Ishikawa (cell line): ENCODE results near the gene TCP11.

Experiments used
- CEBPB ChIP-seq: IDR thresholded peaks from 2 replicates; pipeline ENCODE4 v1.6.1; 2012
- CREB1 ChIP-seq: IDR thresholded peaks from 2 replicates; pipeline ENCODE4 v1.6.1; 2012; ENCODE audit warnings: low read depth
- EGR1 ChIP-seq: IDR thresholded peaks from 2 replicates; pipeline ENCODE4 v1.6.1; 2012
- EP300 ChIP-seq: IDR thresholded peaks from 2 replicates; pipeline ENCODE4 v1.6.1; 2012; ENCODE audit warnings: borderline replicate concordance
- FOXM1 ChIP-seq: IDR thresholded peaks from 2 replicates; pipeline ENCODE4 v1.6.1; 2012; ENCODE audit warnings: low read depth, borderline replicate concordance
- MAX ChIP-seq: IDR thresholded peaks from 2 replicates; pipeline ENCODE4 v1.6.1; 2012
- NFIC ChIP-seq: IDR thresholded peaks from 2 replicates; pipeline ENCODE4 v1.6.1; 2012
- RAD21 ChIP-seq: IDR thresholded peaks from 2 replicates; pipeline ENCODE4 v1.6.1; 2012; ENCODE audit warnings: low read depth
- REST ChIP-seq: IDR thresholded peaks from 2 replicates; pipeline ENCODE4 v1.6.1; 2012; ENCODE audit warnings: low read depth, mild to moderate bottlenecking
- TAF1 ChIP-seq: IDR thresholded peaks from 2 replicates; pipeline ENCODE4 v1.6.1; 2012; ENCODE audit warnings: low read depth, mild to moderate bottlenecking
- TCF12 ChIP-seq: IDR thresholded peaks from 2 replicates; pipeline ENCODE4 v1.6.1; 2012; ENCODE audit warnings: low read depth
- TEAD4 ChIP-seq: IDR thresholded peaks from 2 replicates; pipeline ENCODE4 v1.6.1; 2012
- USF1 ChIP-seq: IDR thresholded peaks from 2 replicates; pipeline ENCODE4 v1.6.1; 2012
- YY1 ChIP-seq: IDR thresholded peaks from 2 replicates; pipeline ENCODE4 v1.6.1; 2012; ENCODE audit warnings: low read depth
- ZBTB7A ChIP-seq: IDR thresholded peaks from 2 replicates; pipeline ENCODE4 v1.6.1; 2012; ENCODE audit warnings: low read depth

Gene TCP11

GRCh38 chr6:35081426-35081851, 59.7 kb downstream of the TCP11 start:
- TF ChIP-seq MAX = no peak

GRCh38 chr6:35080821-35081425, 60.2 kb downstream of the TCP11 start:
- TF ChIP-seq NFIC = no peak
- 0 out of 2 replicates have a peak, but pooled peaks have one; percentile 5 for TF ChIP-seq MAX

GRCh38 chr6:35080016-35080680, 61.0 kb downstream of the TCP11 start:
- no peak for TF ChIP-seq TCF12
- TF ChIP-seq YY1 = no peak
- no peak for TF ChIP-seq ZBTB7A
- TF ChIP-seq USF1 = no peak
- no peak for TF ChIP-seq NFIC
- TF ChIP-seq CEBPB = no peak
- TF ChIP-seq RAD21 = no peak
- TF ChIP-seq MAX = no peak
- no peak for TF ChIP-seq EP300
- TF ChIP-seq FOXM1 = no peak
- TF ChIP-seq TEAD4 = no peak

GRCh38 chr6:35079311-35080000, 61.7 kb downstream of the TCP11 start:
- no peak for TF ChIP-seq FOXM1
- no peak for TF ChIP-seq ZBTB7A
- TF ChIP-seq CEBPB = no peak
- no peak for TF ChIP-seq RAD21
- no peak for TF ChIP-seq REST
- TF ChIP-seq CREB1 = no peak
- TF ChIP-seq TAF1 = no peak
- no peak for TF ChIP-seq EP300
- no peak for TF ChIP-seq NFIC
- no peak for TF ChIP-seq TCF12
- TF ChIP-seq YY1 = no peak
- no peak for TF ChIP-seq EGR1
- TF ChIP-seq MAX = no peak
- TF ChIP-seq USF1 = no peak
- TF ChIP-seq TEAD4 = no peak

- no peak for TF ChIP-seq ZBTB7A
- no peak for TF ChIP-seq MAX
- no peak for TF ChIP-seq CREB1
- no peak for TF ChIP-seq USF1
- TF ChIP-seq EGR1 = no peak
- no peak for TF ChIP-seq TCF12
- TF ChIP-seq YY1 = no peak
- no peak for TF ChIP-seq CEBPB
- TF ChIP-seq RAD21 = no peak
- no peak for TF ChIP-seq FOXM1
- no peak for TF ChIP-seq TAF1
- no peak for TF ChIP-seq NFIC
- no peak for TF ChIP-seq TEAD4
These were observed 62.2 kb downstream of the TCP11 start for GRCh38 chr6:35078896-35079295.

- TF ChIP-seq USF1 = no peak
- TF ChIP-seq TEAD4 = no peak
- no peak for TF ChIP-seq ZBTB7A
- TF ChIP-seq REST = no peak
- no peak for TF ChIP-seq TCF12
- no peak for TF ChIP-seq CEBPB
- TF ChIP-seq MAX = no peak
These were observed 62.8 kb downstream of the TCP11 start for GRCh38 chr6:35078226-35078850.
